ENCODE results near the gene HM13.
A peak's percentile ranks its signal among the peaks of the same experiment; 100 is the strongest.
"Not testable (repeated sequence)": the region's sequence is repeated elsewhere in the genome, so short reads cannot be mapped to it uniquely, and the experiment has no call there.

HM13 gene

DNA sequence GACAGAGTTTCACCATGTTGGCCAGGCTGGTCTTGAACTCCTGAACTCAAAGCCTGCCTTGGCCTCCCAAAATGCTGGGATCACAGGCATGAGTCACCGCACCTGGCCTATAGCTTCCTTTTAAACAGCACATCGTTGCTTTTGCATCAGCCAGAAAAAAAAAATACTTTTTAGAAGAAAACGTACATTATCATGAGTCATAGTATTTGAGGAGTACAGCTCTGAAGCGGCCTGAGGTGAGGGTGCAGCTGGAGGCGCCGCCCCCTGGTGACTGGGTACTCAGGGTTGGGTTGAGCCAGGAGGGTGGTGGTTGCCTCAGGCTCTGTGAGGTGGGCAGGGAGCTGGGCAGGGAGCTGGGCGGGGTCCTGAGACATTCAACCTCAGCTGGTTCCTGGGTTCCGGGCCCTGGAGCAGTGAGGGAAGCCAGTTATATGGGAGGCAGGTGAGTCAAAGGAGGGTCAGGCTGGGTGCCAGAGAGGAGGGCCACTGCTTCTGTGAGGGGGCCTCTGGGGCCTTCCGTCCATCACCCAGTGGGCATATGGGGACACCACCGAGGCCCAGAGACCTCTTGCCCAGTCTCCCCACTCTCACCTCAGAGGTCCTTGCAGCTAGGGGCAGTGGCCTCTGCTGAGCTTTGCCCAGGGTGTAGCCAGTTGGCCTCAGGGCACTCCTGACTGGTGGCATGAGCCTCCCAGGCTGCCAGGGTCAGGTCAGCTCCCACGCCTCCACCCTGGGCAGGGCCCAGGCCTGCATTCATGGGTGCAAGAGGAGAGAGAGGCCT is 79.2 kb downstream of the HM13 start:
- no peak for DNase-seq

DNA sequence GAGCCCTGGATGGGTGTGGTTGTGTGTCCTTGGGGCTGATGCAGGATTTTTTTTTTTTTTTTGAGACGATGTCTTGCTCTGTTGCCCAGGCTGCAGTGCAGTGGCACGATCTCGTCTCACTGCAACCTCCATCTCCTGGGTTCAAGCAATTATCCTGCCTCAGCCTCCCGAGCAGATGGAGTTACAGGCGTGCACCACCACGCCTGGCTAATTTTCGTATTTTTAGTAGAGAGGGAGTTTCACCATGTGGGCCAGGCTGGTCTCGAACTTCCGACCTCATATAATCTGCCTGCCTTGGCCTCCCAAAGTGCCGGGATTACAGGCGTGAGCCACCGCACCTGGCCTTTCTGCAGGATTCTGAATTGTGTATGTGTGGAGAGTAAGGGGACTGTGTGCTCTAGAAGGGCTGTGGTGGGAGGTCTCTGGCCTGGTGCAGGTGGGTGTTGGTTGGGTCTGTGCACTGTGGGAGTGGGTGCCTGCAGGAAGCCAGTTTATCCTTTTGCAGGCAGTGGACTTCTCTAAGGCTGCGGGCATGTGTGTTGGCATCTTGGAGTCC is 79.8 kb downstream of the HM13 start:
- DNase-seq = no peak

GRCh38 chr20:31594558-31595379 is 80.5 kb downstream of the HM13 start:
- no peak for DNase-seq

DNA sequence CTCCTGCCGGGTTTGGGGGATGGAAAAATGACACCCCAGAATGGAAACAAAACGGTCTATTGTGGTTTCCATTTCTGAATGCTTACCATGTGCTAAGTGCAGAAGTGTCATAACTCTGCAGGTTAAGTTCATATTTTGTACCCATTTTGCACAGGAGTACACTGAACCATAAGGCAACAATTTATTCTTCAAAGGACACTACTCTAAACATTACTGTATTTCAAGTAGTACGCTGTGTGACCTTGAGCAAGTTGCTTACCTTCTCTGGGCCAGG is 81.1 kb downstream of the HM13 start:
- DNase-seq = no peak

- peak; percentile 91 for DNase-seq
Measured at GRCh38 chr20:31595654-31596411, 81.6 kb downstream of the HM13 start.

- not testable (repeated sequence) for DNase-seq
Measured at GRCh38 chr20:31596412-31596715, 82.1 kb downstream of the HM13 start.

GRCh38 chr20:31596831-31597480 is 82.7 kb downstream of the HM13 start:
- no peak for DNase-seq

DNA sequence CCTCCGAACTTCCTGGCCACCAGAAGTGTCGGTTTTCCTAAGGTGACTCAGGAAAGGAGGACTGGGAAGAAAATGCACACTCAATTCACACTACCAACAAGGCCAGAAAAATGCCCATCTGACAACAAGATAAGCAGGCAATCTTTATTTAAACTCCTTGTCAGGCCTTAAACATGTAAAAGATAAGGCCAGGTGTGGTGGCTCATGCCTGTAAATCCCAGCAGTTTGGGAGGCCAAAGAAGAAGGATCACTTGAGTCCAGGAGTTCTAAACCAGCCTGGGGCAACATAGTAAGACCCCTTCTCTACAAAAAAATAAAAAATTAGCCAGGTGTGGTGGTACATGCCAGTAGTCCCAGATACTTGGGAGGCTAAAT is 83.2 kb downstream of the HM13 start:
- no peak for DNase-seq

GRCh38 chr20:31602431-31602778 is 88.2 kb downstream of the HM13 start:
- no peak for DNase-seq

DNA sequence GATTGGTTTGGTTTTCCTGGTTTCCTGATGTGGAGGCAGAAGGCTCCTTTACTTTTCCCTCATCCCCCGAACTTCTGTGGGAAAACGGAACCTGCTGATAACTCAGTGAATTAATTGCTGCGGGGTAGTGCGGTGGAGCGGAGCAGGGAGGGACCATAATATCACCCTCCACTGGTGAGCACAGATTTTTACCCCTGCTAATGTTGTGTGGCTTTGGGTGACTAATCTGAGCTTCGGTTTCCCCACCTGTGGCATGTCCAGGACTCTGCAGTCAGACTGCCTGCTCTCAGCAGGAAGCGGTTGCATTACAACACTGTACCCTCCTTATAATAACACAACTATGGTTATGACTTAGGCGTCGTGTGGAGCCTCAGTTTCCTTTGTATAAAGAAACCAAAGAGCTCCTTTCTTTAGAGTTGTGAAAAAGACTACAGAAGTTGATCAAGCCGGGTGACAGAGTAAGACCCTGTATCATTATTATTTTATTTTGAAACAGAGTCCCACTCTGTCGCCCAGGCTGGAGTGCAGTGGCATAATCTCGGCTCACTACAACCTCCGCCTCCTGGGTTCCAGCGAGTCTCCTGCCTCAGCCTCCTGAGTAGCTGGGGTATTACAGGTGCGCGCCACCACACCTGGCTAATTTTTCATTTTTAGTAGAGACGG is 88.7 kb downstream of the HM13 start:
- DNase-seq = no peak

DNA sequence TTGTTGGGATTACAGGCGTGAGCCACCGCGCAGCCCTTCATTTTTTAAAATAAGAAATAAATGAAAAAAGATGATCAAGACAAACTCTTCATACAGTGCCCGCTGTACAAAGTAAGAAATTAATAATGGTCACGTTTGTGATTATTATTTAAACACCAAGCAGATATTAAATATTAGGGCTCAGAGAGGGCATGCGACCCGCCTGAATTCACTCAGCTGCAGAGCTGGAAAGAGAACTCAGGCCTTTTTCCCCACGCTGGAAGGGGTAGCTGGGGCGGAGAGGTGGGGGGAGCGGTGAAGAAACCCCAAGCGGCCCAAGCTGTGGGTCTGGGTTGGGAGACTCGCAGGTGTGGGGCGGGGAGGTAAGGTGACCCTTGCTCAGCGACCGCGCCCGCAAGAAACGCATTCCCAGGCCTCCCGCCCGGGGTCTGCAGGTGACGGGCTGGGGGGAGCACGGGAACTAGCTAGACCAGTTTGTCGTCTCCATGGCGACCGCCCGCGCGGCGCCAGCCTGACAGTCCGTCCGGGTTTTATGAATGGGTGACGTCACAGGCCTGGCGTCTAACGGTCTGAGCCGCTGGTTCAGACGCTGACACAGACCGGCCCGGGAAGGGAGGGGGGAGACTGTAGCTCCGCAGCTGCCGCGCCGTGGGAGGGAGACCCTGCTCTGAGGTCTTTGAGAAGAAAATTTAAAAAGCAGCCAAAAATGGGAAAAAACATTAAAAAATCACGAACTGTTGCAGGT is 89.8 kb downstream of the HM13 start:
- peak; percentile 98 for DNase-seq

- no peak for DNase-seq
Measured at GRCh38 chr20:31604567-31605030, 90.4 kb downstream of the HM13 start.

DNA sequence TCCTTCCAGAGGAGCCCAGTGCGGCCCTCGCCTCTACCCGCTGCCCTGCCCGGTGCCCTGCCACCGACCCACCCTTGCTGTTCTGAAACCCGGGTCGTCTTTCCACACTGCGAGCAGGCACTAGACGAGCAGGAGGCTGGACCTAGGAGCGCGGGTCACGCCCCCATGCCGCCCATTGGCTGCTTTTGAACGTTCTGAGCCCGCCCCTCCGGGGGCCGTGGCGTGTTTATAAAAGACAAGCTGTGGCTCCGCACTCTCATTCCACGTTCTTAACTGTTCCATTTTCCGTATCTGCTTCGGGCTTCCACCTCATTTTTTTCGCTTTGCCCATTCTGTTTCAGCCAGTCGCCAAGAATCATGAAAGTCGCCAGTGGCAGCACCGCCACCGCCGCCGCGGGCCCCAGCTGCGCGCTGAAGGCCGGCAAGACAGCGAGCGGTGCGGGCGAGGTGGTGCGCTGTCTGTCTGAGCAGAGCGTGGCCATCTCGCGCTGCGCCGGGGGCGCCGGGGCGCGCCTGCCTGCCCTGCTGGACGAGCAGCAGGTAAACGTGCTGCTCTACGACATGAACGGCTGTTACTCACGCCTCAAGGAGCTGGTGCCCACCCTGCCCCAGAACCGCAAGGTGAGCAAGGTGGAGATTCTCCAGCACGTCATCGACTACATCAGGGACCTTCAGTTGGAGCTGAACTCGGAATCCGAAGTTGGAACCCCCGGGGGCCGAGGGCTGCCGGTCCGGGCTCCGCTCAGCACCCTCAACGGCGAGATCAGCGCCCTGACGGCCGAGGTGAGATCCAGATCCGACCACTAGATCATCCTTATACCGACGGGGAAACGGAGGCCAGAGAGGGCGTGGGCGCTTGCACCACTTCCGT is 91.0 kb downstream of the HM13 start, which contains the start of gene ID1:
Gene ID1, plus strand, starts transcription at position 259 of the 871 bp plus-strand sequence. Its CDS starts 99 bp downstream, at position 358.
- DNase-seq = peak; percentile 97

DNA sequence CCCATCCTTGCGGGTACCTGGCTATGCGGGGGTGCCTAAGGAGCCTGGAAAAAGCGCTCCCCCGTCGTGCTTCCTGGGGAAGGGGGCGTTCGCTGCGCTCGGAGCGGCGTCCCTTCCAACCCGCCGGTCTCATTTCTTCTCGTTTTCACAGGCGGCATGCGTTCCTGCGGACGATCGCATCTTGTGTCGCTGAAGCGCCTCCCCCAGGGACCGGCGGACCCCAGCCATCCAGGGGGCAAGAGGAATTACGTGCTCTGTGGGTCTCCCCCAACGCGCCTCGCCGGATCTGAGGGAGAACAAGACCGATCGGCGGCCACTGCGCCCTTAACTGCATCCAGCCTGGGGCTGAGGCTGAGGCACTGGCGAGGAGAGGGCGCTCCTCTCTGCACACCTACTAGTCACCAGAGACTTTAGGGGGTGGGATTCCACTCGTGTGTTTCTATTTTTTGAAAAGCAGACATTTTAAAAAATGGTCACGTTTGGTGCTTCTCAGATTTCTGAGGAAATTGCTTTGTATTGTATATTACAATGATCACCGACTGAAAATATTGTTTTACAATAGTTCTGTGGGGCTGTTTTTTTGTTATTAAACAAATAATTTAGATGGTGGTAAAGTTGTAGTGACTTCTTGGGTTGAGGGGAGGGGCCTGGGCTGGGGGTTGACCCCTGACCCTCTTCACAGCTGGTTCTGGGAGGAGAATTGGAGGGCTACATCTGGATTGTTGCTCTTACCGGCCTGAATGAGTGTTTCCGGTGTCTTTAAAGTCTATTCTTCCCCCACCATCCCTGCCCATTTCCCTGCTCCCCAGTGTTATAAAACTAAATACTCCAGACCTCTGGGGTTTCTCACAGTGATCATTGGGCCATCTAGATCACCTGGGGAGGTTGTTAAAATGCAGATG is 91.9 kb downstream of the HM13 start:
- DNase-seq = peak; percentile 51

DNA sequence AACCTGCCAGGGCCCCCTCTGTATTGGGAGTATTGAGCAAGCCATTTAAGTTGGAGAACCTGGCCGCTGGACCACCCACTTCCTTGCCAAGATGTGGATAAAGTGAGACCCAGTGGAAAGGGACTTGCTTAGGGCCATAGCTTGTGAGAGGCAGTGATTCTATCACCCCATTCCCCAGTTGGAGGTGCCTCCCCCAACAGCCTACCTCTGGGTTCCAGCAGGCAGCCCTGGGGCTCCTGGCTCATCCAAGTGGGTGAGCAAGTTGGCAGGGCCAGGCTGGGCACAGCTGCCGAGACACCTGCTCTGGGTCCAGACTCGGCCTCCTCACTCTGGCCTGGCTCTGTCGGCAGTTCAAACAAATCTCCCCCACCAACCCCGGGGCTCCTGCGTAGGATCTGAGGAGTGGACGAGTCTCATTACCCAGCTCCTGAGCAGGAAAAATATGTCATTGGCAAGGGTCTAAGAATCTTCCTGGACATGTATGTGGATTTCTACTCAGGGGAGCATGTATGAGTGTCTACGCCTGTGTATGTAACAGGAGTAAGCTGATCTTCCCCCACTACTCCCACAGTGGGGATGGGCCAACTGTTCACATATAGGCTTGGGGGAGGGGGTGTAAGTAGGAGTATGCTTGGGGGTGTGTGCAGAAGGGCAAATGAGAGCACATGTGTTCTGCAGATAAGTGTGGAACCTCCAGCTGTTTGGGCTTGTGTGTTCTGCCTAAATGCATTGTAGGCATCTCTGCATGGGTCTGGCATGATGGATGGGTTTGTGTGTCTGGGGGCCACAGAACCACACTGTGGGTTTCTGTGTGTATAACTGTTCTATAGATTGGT is 92.8 kb downstream of the HM13 start:
- DNase-seq = peak; percentile 85

DNA sequence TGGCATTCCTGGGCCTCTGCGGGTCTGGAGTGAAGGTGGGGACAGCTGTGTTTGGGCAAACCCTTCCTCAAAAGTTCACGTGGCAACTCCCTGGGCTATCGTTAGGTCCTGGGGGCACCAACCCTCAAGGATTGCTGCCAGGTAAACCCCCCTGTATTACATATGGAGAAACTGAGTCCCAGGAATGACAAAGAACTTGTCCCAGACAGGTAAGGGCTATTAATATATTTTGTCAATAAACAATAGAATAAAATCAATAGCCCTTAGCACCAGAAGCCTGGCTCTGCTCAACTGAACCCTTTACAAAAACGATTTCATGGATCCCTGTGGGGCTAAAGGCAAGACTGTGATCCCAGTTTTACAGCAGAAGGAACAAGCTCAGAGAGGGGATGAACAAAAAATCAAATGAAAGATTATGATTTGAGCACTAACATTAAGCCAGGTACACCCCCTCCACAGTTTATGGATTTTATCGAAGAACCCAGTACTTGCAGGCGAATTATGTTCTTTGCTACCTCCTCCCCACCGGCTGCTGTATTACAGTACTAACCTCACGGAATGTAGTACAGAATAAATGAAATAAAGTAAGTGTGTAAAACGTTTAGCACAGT is 93.5 kb downstream of the HM13 start:
- no peak for DNase-seq

DNA sequence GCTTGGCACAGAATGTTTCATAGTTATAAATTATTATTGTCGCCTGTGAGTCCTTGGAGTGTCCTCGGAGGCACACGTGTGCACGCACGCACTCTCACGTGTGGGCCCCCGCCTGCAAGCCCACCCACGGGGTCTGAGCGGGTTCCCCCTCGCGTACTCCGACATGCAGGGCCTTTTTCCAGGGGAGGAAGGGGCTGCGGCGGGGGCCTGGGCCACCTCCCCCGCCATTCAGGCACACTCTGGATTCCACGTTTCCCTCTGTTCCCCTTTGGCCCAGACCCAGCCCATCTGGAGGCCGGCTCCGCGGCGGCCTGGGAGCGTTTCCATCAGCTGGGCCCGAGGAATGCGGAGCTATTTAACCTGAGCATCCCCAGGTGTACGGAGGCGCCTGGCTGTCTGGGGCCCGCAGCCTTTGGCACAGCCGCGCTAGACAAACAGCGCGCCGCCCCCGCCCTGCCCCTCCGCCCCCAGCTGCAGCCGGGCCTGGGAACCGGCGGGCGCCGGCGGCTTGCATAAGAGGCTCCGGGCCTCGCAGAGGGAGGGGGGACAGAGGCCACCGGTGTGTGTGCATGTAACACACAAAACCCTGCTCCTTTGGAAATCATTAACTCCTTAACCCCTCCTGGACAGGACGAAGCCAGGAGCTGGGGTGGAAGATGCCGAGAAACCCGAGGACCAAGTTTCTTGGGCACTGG is 94.2 kb downstream of the HM13 start:
- peak; percentile 95 for DNase-seq
